Measurements from ENCODE around the gene DGKH.
"Not testable (repeated sequence)": the region's sequence is repeated elsewhere in the genome, so short reads cannot be mapped to it uniquely, and the experiment has no call there.

Gene DGKH

DNA sequence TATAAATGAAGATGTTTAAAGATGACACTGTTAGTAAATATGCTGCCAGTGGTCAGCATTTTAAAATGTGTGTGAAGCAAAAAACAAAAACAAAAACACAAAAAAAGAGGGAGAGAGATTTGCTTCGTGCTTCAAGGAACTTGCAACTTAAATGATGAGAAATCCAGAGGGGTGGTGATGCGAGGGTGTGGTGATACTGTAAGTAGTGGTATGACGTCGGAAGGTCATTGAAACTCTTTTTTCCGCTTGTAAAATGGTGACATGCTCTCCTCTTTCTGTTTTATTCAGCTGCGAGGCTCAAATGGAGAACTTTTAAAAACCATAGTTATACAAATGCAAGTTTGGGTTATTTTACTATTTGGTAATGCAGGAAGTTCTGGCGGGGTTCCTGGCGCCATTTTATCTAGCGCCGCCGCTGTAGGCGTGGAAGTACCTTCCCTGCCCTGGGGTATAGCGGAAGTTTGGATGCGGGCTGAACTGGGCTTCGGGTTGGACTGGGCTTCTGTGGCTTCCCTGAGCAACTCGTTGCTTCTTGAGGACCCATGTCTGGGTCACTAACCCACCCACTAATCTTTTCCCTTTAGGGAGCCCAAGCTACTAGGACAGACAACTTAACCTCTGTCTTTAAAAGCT lies 34.8 kb downstream of the DGKH start:
- peaks cover 0 to 18% (median 4%) of the 10 kb centered on the region in 5 experiments for H3K9me3 ChIP-seq (ENCODE audit: control extremely low read depth in 1 of 5, control insufficient read depth in 4 of 5, insufficient read depth in 2 of 5, low read depth in 1 of 5, low read length in 4 of 5)
- H3K27ac ChIP-seq (ENCODE audit: insufficient read depth in 1 of 2, low read depth in 1 of 2, low read length in 2 of 2, poor library complexity in 1 of 2, severe bottlenecking in 2 of 2) = no peak overlapping the region
- H3K4me1 ChIP-seq (ENCODE audit: control extremely low read depth in 1 of 4, control insufficient read depth in 4 of 4, insufficient read depth in 4 of 4, low read length in 3 of 4) = no peaks in the 10 kb centered on the region
- no peaks in the 10 kb centered on the region for H3K27me3 ChIP-seq (replicated peaks in 2 of 5; ENCODE audit: control insufficient read depth in 4 of 5, insufficient read depth in 5 of 5, low read length in 4 of 5)
- ChIA-PET CTCF (no interaction called here), POLR2A (interaction anchor here (0.5 kb wide), 1 partner anchor 277 kb away, joined by 4 read pairs; no protein-coding TSS in a partner anchor)
- no peaks in the 10 kb centered on the region for H3K36me3 ChIP-seq (ENCODE audit: control insufficient read depth in 4 of 4, insufficient read depth in 4 of 4, low read length in 3 of 4)
- H3K4me3 ChIP-seq (ENCODE audit: control insufficient read depth in 1 of 7, extremely low read depth in 1 of 7, insufficient read depth in 4 of 7, low read depth in 2 of 7, low read length in 6 of 7) = no peak overlapping the region
- no peak for DNase-seq
- 100% methylated on average over 3 of the region's 16 CpGs for WGBS (ENCODE audit: insufficient coverage)

DNA sequence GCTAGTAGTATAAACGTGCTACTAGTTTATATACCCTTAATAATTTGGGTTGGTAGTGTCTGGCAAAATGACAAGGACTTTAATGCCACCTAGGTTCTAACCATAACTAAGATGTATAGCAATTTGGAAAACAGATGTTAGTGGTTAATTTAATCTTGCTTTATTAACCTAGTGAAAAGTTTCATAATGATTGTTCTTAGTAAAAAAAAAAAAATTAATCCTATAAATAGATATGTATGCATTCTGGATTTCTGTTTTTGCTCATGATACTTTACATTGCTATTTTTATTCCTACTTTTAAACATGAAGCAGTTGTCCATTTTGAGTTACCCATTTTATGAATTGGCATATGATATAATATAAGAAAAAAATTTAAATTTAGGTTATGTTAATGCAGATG lies 36.3 kb downstream of the DGKH start:
- no peaks in the 10 kb centered on the region for H3K36me3 ChIP-seq (ENCODE audit: control insufficient read depth in 4 of 4, insufficient read depth in 4 of 4, low read length in 3 of 4)
- H3K4me3 ChIP-seq (ENCODE audit: control insufficient read depth in 1 of 7, extremely low read depth in 1 of 7, insufficient read depth in 4 of 7, low read depth in 2 of 7, low read length in 6 of 7) = no peak overlapping the region
- WGBS (ENCODE audit: insufficient coverage) = no CpG with 5 or more reads among the region's 1 CpG
- H3K4me1 ChIP-seq (ENCODE audit: control extremely low read depth in 1 of 4, control insufficient read depth in 4 of 4, insufficient read depth in 4 of 4, low read length in 3 of 4) = no peaks in the 10 kb centered on the region
- CTCF ChIA-PET = no interaction called here
- no peak overlapping the region for H3K27ac ChIP-seq (ENCODE audit: insufficient read depth in 1 of 2, low read depth in 1 of 2, low read length in 2 of 2, poor library complexity in 1 of 2, severe bottlenecking in 2 of 2)
- peaks cover 0 to 18% (median 4%) of the 10 kb centered on the region in 5 experiments for H3K9me3 ChIP-seq (ENCODE audit: control extremely low read depth in 1 of 5, control insufficient read depth in 4 of 5, insufficient read depth in 2 of 5, low read depth in 1 of 5, low read length in 4 of 5)
- POLR2A ChIA-PET = interaction anchor here (0.6 kb wide), 1 partner anchor 421 kb away, joined by 3 read pairs; no protein-coding TSS in a partner anchor
- DNase-seq = no peak
- H3K27me3 ChIP-seq (replicated peaks in 2 of 5; ENCODE audit: control insufficient read depth in 4 of 5, insufficient read depth in 5 of 5, low read length in 4 of 5) = no peaks in the 10 kb centered on the region

GRCh38 chr13:42086582-42086981 lies 38.1 kb downstream of the DGKH start:
- no peaks in the 10 kb centered on the region for H3K4me1 ChIP-seq (ENCODE audit: control extremely low read depth in 1 of 4, control insufficient read depth in 4 of 4, insufficient read depth in 4 of 4, low read length in 3 of 4)
- H3K4me3 ChIP-seq (ENCODE audit: control insufficient read depth in 1 of 7, extremely low read depth in 1 of 7, insufficient read depth in 4 of 7, low read depth in 2 of 7, low read length in 6 of 7) = no peak overlapping the region
- no peak for DNase-seq
- no peak overlapping the region for H3K27ac ChIP-seq (ENCODE audit: insufficient read depth in 1 of 2, low read depth in 1 of 2, low read length in 2 of 2, poor library complexity in 1 of 2, severe bottlenecking in 2 of 2)
- POLR2A ChIA-PET = no interaction called here
- H3K9me3 ChIP-seq (ENCODE audit: control extremely low read depth in 1 of 5, control insufficient read depth in 4 of 5, insufficient read depth in 2 of 5, low read depth in 1 of 5, low read length in 4 of 5) = peaks cover 0 to 21% (median 4%) of the 10 kb centered on the region in 5 experiments
- CTCF ChIA-PET = no interaction called here
- no peaks in the 10 kb centered on the region for H3K36me3 ChIP-seq (ENCODE audit: control insufficient read depth in 4 of 4, insufficient read depth in 4 of 4, low read length in 3 of 4)
- no peaks in the 10 kb centered on the region for H3K27me3 ChIP-seq (replicated peaks in 2 of 5; ENCODE audit: control insufficient read depth in 4 of 5, insufficient read depth in 5 of 5, low read length in 4 of 5)
- WGBS (ENCODE audit: insufficient coverage) = no CpG with 5 or more reads among the region's 1 CpG

GRCh38 chr13:42094516-42095040 lies 46.1 kb downstream of the DGKH start:
- Histone ChIP-seq H3K27ac (ENCODE audit: insufficient read depth in 1 of 2, low read depth in 1 of 2, low read length in 2 of 2, poor library complexity in 1 of 2, severe bottlenecking in 2 of 2) (no peak overlapping the region), H3K27me3 (replicated peaks in 2 of 5; ENCODE audit: control insufficient read depth in 4 of 5, insufficient read depth in 5 of 5, low read length in 4 of 5) (no peaks in the 10 kb centered on the region), H3K36me3 (ENCODE audit: control insufficient read depth in 4 of 4, insufficient read depth in 4 of 4, low read length in 3 of 4) (no peaks in the 10 kb centered on the region), H3K4me1 (ENCODE audit: control extremely low read depth in 1 of 4, control insufficient read depth in 4 of 4, insufficient read depth in 4 of 4, low read length in 3 of 4) (no peaks in the 10 kb centered on the region), H3K4me3 (ENCODE audit: control insufficient read depth in 1 of 7, extremely low read depth in 1 of 7, insufficient read depth in 4 of 7, low read depth in 2 of 7, low read length in 6 of 7) (no peak overlapping the region), H3K9me3 (ENCODE audit: control extremely low read depth in 1 of 5, control insufficient read depth in 4 of 5, insufficient read depth in 2 of 5, low read depth in 1 of 5, low read length in 4 of 5) (peaks cover 0 to 4% (median 0%) of the 10 kb centered on the region in 5 experiments)
- ChIA-PET CTCF (no interaction called here), POLR2A (no interaction called here)
- DNase-seq = peak in 2 of 3 donors; percentile 16 to 40
- WGBS (ENCODE audit: insufficient coverage) = no CpG with 5 or more reads among the region's 2 CpGs

- H3K4me1 ChIP-seq (ENCODE audit: control extremely low read depth in 1 of 4, control insufficient read depth in 4 of 4, insufficient read depth in 4 of 4, low read length in 3 of 4); H3K36me3 ChIP-seq (ENCODE audit: control insufficient read depth in 4 of 4, insufficient read depth in 4 of 4, low read length in 3 of 4); POLR2A ChIA-PET; H3K27ac ChIP-seq (ENCODE audit: insufficient read depth in 1 of 2, low read depth in 1 of 2, low read length in 2 of 2, poor library complexity in 1 of 2, severe bottlenecking in 2 of 2); DNase-seq; H3K9me3 ChIP-seq (ENCODE audit: control extremely low read depth in 1 of 5, control insufficient read depth in 4 of 5, insufficient read depth in 2 of 5, low read depth in 1 of 5, low read length in 4 of 5); H3K27me3 ChIP-seq (replicated peaks in 2 of 5; ENCODE audit: control insufficient read depth in 4 of 5, insufficient read depth in 5 of 5, low read length in 4 of 5); H3K4me3 ChIP-seq (ENCODE audit: control insufficient read depth in 1 of 7, extremely low read depth in 1 of 7, insufficient read depth in 4 of 7, low read depth in 2 of 7, low read length in 6 of 7): not testable (repeated sequence)
- 100% methylated on average over 1 of the region's 2 CpGs for WGBS (ENCODE audit: insufficient coverage)
- CTCF ChIA-PET = interaction anchor here (1.2 kb wide), 1 partner anchor 189 kb away, joined by 4 read pairs; no protein-coding TSS in a partner anchor
Observed at GRCh38 chr13:42096222-42096621, 47.8 kb downstream of the DGKH start.

DNA sequence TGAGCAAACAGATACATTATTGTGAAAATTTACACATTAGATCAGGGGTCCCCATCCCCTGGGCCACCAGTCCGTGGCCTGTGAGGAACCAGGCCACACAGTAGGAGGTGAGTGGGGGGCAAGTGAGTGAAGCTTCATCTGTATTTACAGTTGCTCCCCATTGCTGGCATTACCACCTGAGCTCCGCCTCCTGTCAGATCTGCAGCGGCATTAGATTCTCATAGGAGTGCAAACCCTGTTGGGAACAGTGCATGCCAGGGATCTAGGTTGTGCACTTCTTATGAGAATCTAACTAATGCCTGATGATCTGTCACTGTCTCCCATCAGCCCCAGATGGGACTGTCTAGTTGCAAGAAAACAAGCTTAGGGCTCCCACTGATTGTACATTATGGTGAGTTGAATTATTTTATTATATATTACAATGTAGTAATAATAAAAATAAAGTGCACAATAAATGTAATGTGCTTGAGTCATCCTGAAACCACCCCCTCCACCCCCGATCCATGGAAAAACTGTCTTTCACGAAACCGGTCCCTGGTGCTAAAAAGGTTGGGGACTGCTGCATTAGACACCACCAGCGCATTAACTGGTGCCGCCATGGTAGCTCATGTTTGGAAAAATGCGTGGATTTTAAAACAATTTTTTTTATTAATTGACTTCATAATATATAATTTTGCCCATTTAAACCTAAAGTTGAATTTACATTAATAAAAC lies 51.7 kb downstream of the DGKH start:
- H3K27ac ChIP-seq (ENCODE audit: insufficient read depth in 1 of 2, low read depth in 1 of 2, low read length in 2 of 2, poor library complexity in 1 of 2, severe bottlenecking in 2 of 2) = no peak overlapping the region
- no peaks in the 10 kb centered on the region for H3K4me1 ChIP-seq (ENCODE audit: control extremely low read depth in 1 of 4, control insufficient read depth in 4 of 4, insufficient read depth in 4 of 4, low read length in 3 of 4)
- ChIA-PET CTCF (interaction anchor here (0.9 to 1.4 kb wide), 3 partner anchors 9 to 19 kb away, joined by 3 to 4 read pairs (median 3); no protein-coding TSS in a partner anchor), POLR2A (no interaction called here)
- no peaks in the 10 kb centered on the region for H3K27me3 ChIP-seq (replicated peaks in 2 of 5; ENCODE audit: control insufficient read depth in 4 of 5, insufficient read depth in 5 of 5, low read length in 4 of 5)
- WGBS (ENCODE audit: insufficient coverage) = 100% methylated on average over 3 of the region's 9 CpGs
- no peak for DNase-seq
- H3K9me3 ChIP-seq (ENCODE audit: control extremely low read depth in 1 of 5, control insufficient read depth in 4 of 5, insufficient read depth in 2 of 5, low read depth in 1 of 5, low read length in 4 of 5) = peaks cover 0 to 4% (median 2%) of the 10 kb centered on the region in 5 experiments
- H3K36me3 ChIP-seq (ENCODE audit: control insufficient read depth in 4 of 4, insufficient read depth in 4 of 4, low read length in 3 of 4) = no peaks in the 10 kb centered on the region
- H3K4me3 ChIP-seq (ENCODE audit: control insufficient read depth in 1 of 7, extremely low read depth in 1 of 7, insufficient read depth in 4 of 7, low read depth in 2 of 7, low read length in 6 of 7) = no peak overlapping the region

- no peaks in the 10 kb centered on the region for H3K27me3 ChIP-seq (replicated peaks in 2 of 5; ENCODE audit: control insufficient read depth in 4 of 5, insufficient read depth in 5 of 5, low read length in 4 of 5)
- H3K36me3 ChIP-seq (ENCODE audit: control insufficient read depth in 4 of 4, insufficient read depth in 4 of 4, low read length in 3 of 4) = no peaks in the 10 kb centered on the region
- ChIA-PET CTCF (interaction anchor here (0.9 to 1.4 kb wide), 2 partner anchors 11 to 19 kb away, joined by 3 read pairs; no protein-coding TSS in a partner anchor), POLR2A (no interaction called here)
- H3K27ac ChIP-seq (ENCODE audit: insufficient read depth in 1 of 2, low read depth in 1 of 2, low read length in 2 of 2, poor library complexity in 1 of 2, severe bottlenecking in 2 of 2) = no peak overlapping the region
- no peak for DNase-seq
- no peaks in the 10 kb centered on the region for H3K4me1 ChIP-seq (ENCODE audit: control extremely low read depth in 1 of 4, control insufficient read depth in 4 of 4, insufficient read depth in 4 of 4, low read length in 3 of 4)
- H3K4me3 ChIP-seq (ENCODE audit: control insufficient read depth in 1 of 7, extremely low read depth in 1 of 7, insufficient read depth in 4 of 7, low read depth in 2 of 7, low read length in 6 of 7) = no peak overlapping the region
- 96% methylated on average over 3 of the region's 3 CpGs for WGBS (ENCODE audit: insufficient coverage)
- peaks cover 0 to 4% (median 2%) of the 10 kb centered on the region in 5 experiments for H3K9me3 ChIP-seq (ENCODE audit: control extremely low read depth in 1 of 5, control insufficient read depth in 4 of 5, insufficient read depth in 2 of 5, low read depth in 1 of 5, low read length in 4 of 5)
Observed at GRCh38 chr13:42100960-42101359, 52.5 kb downstream of the DGKH start.
